ENCODE data around the gene SCAF1. TPM values are rescaled to one million over a fixed set of nuclear protein-coding genes. Genes with fewer than 3 reads are reported as not detected.

The SCAF1 gene
- total RNA-seq, 1 experiment from 2014 or later, result 83.4 TPM

DNA sequence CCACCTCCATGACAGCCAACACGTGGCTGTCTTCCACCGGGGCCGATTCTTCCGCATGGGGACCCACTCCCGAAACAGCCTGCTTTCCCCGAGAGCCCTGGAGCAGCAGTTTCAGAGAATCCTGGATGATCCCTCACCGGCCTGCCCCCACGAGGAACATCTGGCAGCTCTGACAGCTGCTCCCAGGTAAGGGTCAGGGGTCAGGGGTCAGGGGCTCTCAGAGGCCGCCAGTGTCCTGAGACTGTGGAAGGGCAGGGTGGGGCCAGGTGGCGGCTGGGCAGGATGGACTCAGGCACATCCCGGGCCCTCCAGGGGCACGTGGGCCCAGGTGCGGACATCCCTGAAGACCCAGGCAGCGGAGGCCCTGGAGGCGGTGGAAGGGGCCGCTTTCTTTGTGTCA lies 63.9 kb downstream of the SCAF1 start:
- Mint-ChIP-seq H3K4me1 (ENCODE audit: low read depth, unreplicated experiment) (peaks cover 6% of the 10 kb centered on the region), H3K4me3 (ENCODE audit: unreplicated experiment) (no peak overlapping the region), H3K36me3 (ENCODE audit: insufficient read depth, unreplicated experiment) (no peaks in the 10 kb centered on the region), H3K9me3 (ENCODE audit: unreplicated experiment) (no peaks in the 10 kb centered on the region), H3K27me3 (ENCODE audit: insufficient read depth, unreplicated experiment) (peaks cover 3% of the 10 kb centered on the region), H3K27ac (ENCODE audit: unreplicated experiment) (no peak overlapping the region)
- no peaks in the 10 kb centered on the region for H3K4me1 ChIP-seq
- intact Hi-C loops (cut with micrococcal nuclease; ENCODE audit: unreplicated experiment), result no loop called here
- H3K27me3 ChIP-seq (replicated peaks; ENCODE audit: control insufficient read depth, insufficient read depth, low read length), result no peaks in the 10 kb centered on the region
- H3K4me3 ChIP-seq (ENCODE audit: low read depth, low read length), result no peak overlapping the region
- ChIA-PET POLR2A (no interaction called here), CTCF (interaction anchor here (0.6 kb wide), 1 partner anchor 136 kb away, joined by 3 read pairs; no protein-coding TSS in a partner anchor)
- no peak for DNase-seq
- TF ChIP-seq, protein P1, sequence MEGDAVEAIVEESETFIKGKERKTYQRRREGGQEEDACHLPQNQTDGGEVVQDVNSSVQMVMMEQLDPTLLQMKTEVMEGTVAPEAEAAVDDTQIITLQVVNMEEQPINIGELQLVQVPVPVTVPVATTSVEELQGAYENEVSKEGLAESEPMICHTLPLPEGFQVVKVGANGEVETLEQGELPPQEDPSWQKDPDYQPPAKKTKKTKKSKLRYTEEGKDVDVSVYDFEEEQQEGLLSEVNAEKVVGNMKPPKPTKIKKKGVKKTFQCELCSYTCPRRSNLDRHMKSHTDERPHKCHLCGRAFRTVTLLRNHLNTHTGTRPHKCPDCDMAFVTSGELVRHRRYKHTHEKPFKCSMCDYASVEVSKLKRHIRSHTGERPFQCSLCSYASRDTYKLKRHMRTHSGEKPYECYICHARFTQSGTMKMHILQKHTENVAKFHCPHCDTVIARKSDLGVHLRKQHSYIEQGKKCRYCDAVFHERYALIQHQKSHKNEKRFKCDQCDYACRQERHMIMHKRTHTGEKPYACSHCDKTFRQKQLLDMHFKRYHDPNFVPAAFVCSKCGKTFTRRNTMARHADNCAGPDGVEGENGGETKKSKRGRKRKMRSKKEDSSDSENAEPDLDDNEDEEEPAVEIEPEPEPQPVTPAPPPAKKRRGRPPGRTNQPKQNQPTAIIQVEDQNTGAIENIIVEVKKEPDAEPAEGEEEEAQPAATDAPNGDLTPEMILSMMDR (IDR thresholded peaks at IDR 0.05; ENCODE audit: insufficient read depth in 1 of 2, low read depth in 1 of 2, low read length in 1 of 2, severe bottlenecking in 1 of 2, unreplicated experiment in 1 of 2), result no peak
- no peaks in the 10 kb centered on the region for H3K36me3 ChIP-seq (ENCODE audit: control insufficient read depth, insufficient read depth, low read length)
- H3K9me3 ChIP-seq, result no peaks in the 10 kb centered on the region
- no TSS peak for BruUV-seq (replicated peaks)

Small RNAs within 50 kb of the gene (microRNA-seq; reads per million reads assigned to microRNA genes)
- gene MIR5088, result 1.5 reads per million

Other genes with a start within 250 kb of the SCAF1 start
- not detected in 2 replicates for gene PTH2, start 218.8 kb upstream of the SCAF1 start, total RNA-seq (2022)
- gene GFY, start 216.8 kb upstream of the SCAF1 start, total RNA-seq (2022), result 0.25 TPM in 1 of 2 replicates, not detected in the other
- 0.21 and 0.36 TPM in 2 replicates for gene SLC17A7, start 200.7 kb upstream of the SCAF1 start, total RNA-seq (2022)
- gene PIH1D1, start 190.4 kb upstream of the SCAF1 start, total RNA-seq (2022), result 150 and 167 TPM in 2 replicates
- 42.1 and 45.0 TPM in 2 replicates for gene ALDH16A1, start 189.0 kb upstream of the SCAF1 start, total RNA-seq (2022)
- 2.1 and 2.4 TPM in 2 replicates for gene FLT3LG, start 168.0 kb upstream of the SCAF1 start, total RNA-seq (2022)
- gene RPL13A, start 154.6 kb upstream of the SCAF1 start, total RNA-seq (2022), result 2,726 and 2,880 TPM in 2 replicates
- gene RPS11, start 145.8 kb upstream of the SCAF1 start, total RNA-seq (2022), result 2,065 and 2,191 TPM in 2 replicates
- 135 and 136 TPM in 2 replicates for gene FCGRT, start 129.5 kb upstream of the SCAF1 start, total RNA-seq (2022)
- gene RCN3, start 114.2 kb upstream of the SCAF1 start, total RNA-seq (2022), result 6.6 and 7.0 TPM in 2 replicates
- 74.7 and 77.7 TPM in 2 replicates for gene NOSIP, start 61.7 kb upstream of the SCAF1 start, total RNA-seq (2022)
- gene PRRG2, start 60.9 kb upstream of the SCAF1 start, total RNA-seq (2022), result 7.7 and 8.4 TPM in 2 replicates
- 38.8 and 40.5 TPM in 2 replicates for gene PRR12, start 51.0 kb upstream of the SCAF1 start, total RNA-seq (2022)
- gene RRAS, start 2.1 kb upstream of the SCAF1 start, total RNA-seq (2022), result 10.6 and 11.3 TPM in 2 replicates
- 125 and 131 TPM in 2 replicates for gene IRF3, start 23.6 kb downstream of the SCAF1 start, total RNA-seq (2022)
- 103 and 111 TPM in 2 replicates for gene BCL2L12, start 23.7 kb downstream of the SCAF1 start, total RNA-seq (2022)
- gene PRMT1, start 35.1 kb downstream of the SCAF1 start, total RNA-seq (2022), result 326 and 343 TPM in 2 replicates
- gene ADM5, start 47.4 kb downstream of the SCAF1 start, total RNA-seq (2022), result 8.5 and 10.4 TPM in 2 replicates
- gene CPT1C, start 48.9 kb downstream of the SCAF1 start, total RNA-seq (2022), result 1.9 and 2.0 TPM in 2 replicates
- gene TSKS, start 121.1 kb downstream of the SCAF1 start, total RNA-seq (2022), result not detected in 2 replicates
- 107 and 126 TPM in 2 replicates for gene AP2A1, start 124.8 kb downstream of the SCAF1 start, total RNA-seq (2022)
- 0.75 and 0.93 TPM in 2 replicates for gene FUZ, start 171.1 kb downstream of the SCAF1 start, total RNA-seq (2022)
- 102 and 104 TPM in 2 replicates for gene MED25, start 176.1 kb downstream of the SCAF1 start, total RNA-seq (2022)
- 209 and 224 TPM in 2 replicates for gene PTOV1, start 208.9 kb downstream of the SCAF1 start, total RNA-seq (2022)
- gene PNKP, start 225.4 kb downstream of the SCAF1 start, total RNA-seq (2022), result 130 and 147 TPM in 2 replicates
- 64.6 and 77.6 TPM in 2 replicates for gene AKT1S1, start 235.1 kb downstream of the SCAF1 start, total RNA-seq (2022)
- 55.3 and 56.5 TPM in 2 replicates for gene TBC1D17, start 235.5 kb downstream of the SCAF1 start, total RNA-seq (2022)

Measured in Caco-2 (cell line).